H1 (cell line): ENCODE measurements around the gene MYMX. TPM values are rescaled to one million over a fixed set of nuclear protein-coding genes. Genes with fewer than 3 reads are reported as not detected.

Source experiments
- CTBP2 ChIP-seq: IDR thresholded peaks from 2 replicates; pipeline ENCODE4 v1.7.0; 2011; ENCODE audit warnings: borderline replicate concordance, mild to moderate bottlenecking, moderate library complexity, mixed read lengths, low read length; ENCODE audit not compliant: insufficient read depth, insufficient read length
- CTCF ChIP-seq, 3 experiments: IDR thresholded peaks; 1 replicate in 2 of 3; 2 replicates in 1 of 3; pipeline versions ENCODE4 v1.5.1 to v1.6.1; 2011; ENCODE audit warnings: low read length in 3 of 3, mild to moderate bottlenecking in 3 of 3, inconsistent platforms in 2 of 3, low read depth in 1 of 3, moderate library complexity in 1 of 3; ENCODE audit not compliant: insufficient read depth in 1 of 3; ENCODE audit errors: control extremely low read depth in 1 of 3
- HDAC6 ChIP-seq: IDR thresholded peaks from one replicate; pipeline ENCODE4 v1.7.1; 2012; ENCODE audit warnings: low read depth, mild to moderate bottlenecking, inconsistent platforms, low read length, moderate library complexity
- NANOG ChIP-seq: IDR thresholded peaks from 2 replicates; pipeline ENCODE4 v1.6.1; 2011; ENCODE audit warnings: low read length, low read depth, mild to moderate bottlenecking, inconsistent platforms; ENCODE audit not compliant: insufficient read depth, poor library complexity, severe bottlenecking
- NRF1 ChIP-seq: IDR thresholded peaks from 2 replicates; pipeline ENCODE4 v1.6.1; 2011; ENCODE audit warnings: mild to moderate bottlenecking, low read depth, low read length, improper control_type of control experiment
- POLR2A ChIP-seq, 2 experiments: IDR thresholded peaks; 1 replicate in 1 of 2; 2 replicates in 1 of 2; pipeline ENCODE4 v1.6.1; 2011; ENCODE audit warnings: low read depth in 2 of 2, low read length in 2 of 2, mild to moderate bottlenecking in 2 of 2; ENCODE audit errors: control extremely low read depth in 1 of 2
- POU5F1 ChIP-seq: IDR thresholded peaks from 2 replicates; pipeline ENCODE4 v1.6.1; 2011; ENCODE audit warnings: low read depth, mild to moderate bottlenecking, low read length, moderate library complexity
- SAP30 ChIP-seq: fragments of 300-600 bp; sonication (generic); IDR thresholded peaks from 2 replicates; pipeline ENCODE4 v1.7.1; 2012; ENCODE audit warnings: low read length, moderate library complexity, mild to moderate bottlenecking, inconsistent platforms; ENCODE audit not compliant: insufficient read depth, insufficient replicate concordance
- YY1 ChIP-seq: IDR thresholded peaks from 2 replicates; pipeline ENCODE4 v1.6.1; 2011; ENCODE audit warnings: low read depth, mild to moderate bottlenecking, low read length
- polyA plus RNA-seq, 7 experiments: library from polyadenylated mRNA; depleted of rRNA in 3 of 7; stranded (reverse) in 5 of 7; unstranded in 2 of 7; fragments of >200 nt in 5 of 7; fragments of 200-250 nt in 2 of 7; gene quantifications; 1 replicate in 5 of 7; 2 replicates in 1 of 7; 4 replicates in 1 of 7; pipeline versions ENCODE4 v1.2.1 to v1.2.3, GENCODE V29; 2011 to 2013; ENCODE audit warnings: missing spikeins in 2 of 7, mixed read lengths in 2 of 7
- total RNA-seq: library from RNA; stranded (reverse); fragmentation: NEBNext Ultra II Directional; extraction: Animal tissue kit (Norgen Biotek cat#: 25700); gene quantifications from 2 replicates; pipeline ENCODE4 v1.2.1, GENCODE V29; 2021

The MYMX gene
- total and polyA plus RNA-seq, 2 of the 8 experiments (the other 6 are each of a cell fraction or from before 2014, with no cell fraction given), result 4.7 to 6.9 TPM

- TF ChIP-seq CTCF (IDR thresholded peaks at IDR 0.05; ENCODE audit: control extremely low read depth in 1 of 3, insufficient read depth in 1 of 3, low read depth in 1 of 3, low read length in 3 of 3), result peak in 2 of 3 experiments; percentile 67 to 71; a peak in 3 of 4 replicates
- TF ChIP-seq YY1, result no peak
- no peak for TF ChIP-seq POLR2A (IDR thresholded peaks at IDR 0.05; ENCODE audit: control extremely low read depth in 1 of 2, low read depth in 2 of 2, low read length in 2 of 2)
- no peak for TF ChIP-seq HDAC6
- TF ChIP-seq SAP30, result no peak
- TF ChIP-seq NRF1, result no peak
- no peak for TF ChIP-seq NANOG
- TF ChIP-seq CTBP2, result no peak
- TF ChIP-seq POU5F1, result no peak
Observed at GRCh38 chr6:44221291-44221960, 4.7 kb downstream of the MYMX start (continued).
